Left renal pelvis (tissue), 4 donors: ENCODE measurements around the gene CAMTA1. TPM values are rescaled to one million over a fixed set of nuclear protein-coding genes. Genes with fewer than 3 reads are reported as not detected.

Experiments used
- DNase-seq, 4 donors: peaks; one replicate each; pipeline ENCODE4 v3.0.0-alpha.2; 2013; ENCODE audit warnings: low read depth in 4 of 4, low spot score in 3 of 4
- polyA plus RNA-seq, 4 donors: library from polyadenylated mRNA; unstranded; fragments of 120-200 nt; gene quantifications; one replicate each; pipeline ENCODE4 v1.2.1, GENCODE V29; 2013; ENCODE audit not compliant: insufficient read length in 4 of 4

CAMTA1 gene
- polyA plus RNA-seq, 4 donors = 50.7 to 99.9 (median 87.8) TPM

GRCh38 chr1:7232441-7233236 is 447.4 kb downstream of the CAMTA1 start:
- no peak for DNase-seq

- no peak for DNase-seq
Measured at GRCh38 chr1:7233237-7233540, 447.9 kb downstream of the CAMTA1 start.

GRCh38 chr1:7233646-7234470 is 448.6 kb downstream of the CAMTA1 start:
- no peak for DNase-seq

- no peak for DNase-seq
Measured at GRCh38 chr1:7234471-7234755, 449.2 kb downstream of the CAMTA1 start.

- DNase-seq = no peak
Measured at GRCh38 chr1:7235871-7236517, 450.7 kb downstream of the CAMTA1 start.

- DNase-seq = no peak
Measured at GRCh38 chr1:7236844-7237515, 451.7 kb downstream of the CAMTA1 start.

GRCh38 chr1:7247158-7247557 is 461.9 kb downstream of the CAMTA1 start:
- DNase-seq = no peak

GRCh38 chr1:7247791-7248548 is 462.7 kb downstream of the CAMTA1 start:
- DNase-seq = no peak

GRCh38 chr1:7248549-7249199 is 463.4 kb downstream of the CAMTA1 start:
- DNase-seq = no peak

GRCh38 chr1:7249516-7249915 is 464.3 kb downstream of the CAMTA1 start:
- DNase-seq = no peak

- DNase-seq = no peak
Measured at GRCh38 chr1:7250176-7250575, 464.9 kb downstream of the CAMTA1 start.

- DNase-seq = no peak
Measured at GRCh38 chr1:7250597-7251453, 465.6 kb downstream of the CAMTA1 start.

GRCh38 chr1:7251454-7251800 is 466.2 kb downstream of the CAMTA1 start:
- DNase-seq = no peak

- no peak for DNase-seq
Measured at GRCh38 chr1:7252411-7253117, 467.3 kb downstream of the CAMTA1 start.

- no peak for DNase-seq
Measured at GRCh38 chr1:7253118-7253480, 467.8 kb downstream of the CAMTA1 start.

- DNase-seq = no peak
Measured at GRCh38 chr1:7253988-7254587, 468.8 kb downstream of the CAMTA1 start.

- no peak for DNase-seq
Measured at GRCh38 chr1:7255303-7256058, 470.2 kb downstream of the CAMTA1 start.
